H9 (cell line): Measurements from ENCODE around the gene MPV17L2. TPM values are rescaled to one million over a fixed set of nuclear protein-coding genes. Genes with fewer than 3 reads are reported as not detected.

Experiments used
- DNase-seq: peaks from one replicate; pipeline ENCODE4 v3.0.0-alpha.2; 2017
- H2AFZ ChIP-seq: one replicate; pipeline ENCODE4 v1.6.1; 2013; ENCODE audit warnings: mild to moderate bottlenecking, low read length, control low read depth, moderate library complexity
- H2AK5ac ChIP-seq: 2 replicates; pipeline ENCODE4 v1.6.1; 2013; ENCODE audit warnings: low read length, control low read depth, mixed read lengths; ENCODE audit not compliant: insufficient read length
- H2BK120ac ChIP-seq: one replicate; pipeline ENCODE4 v1.6.1; 2013; ENCODE audit warnings: low read depth, mild to moderate bottlenecking, low read length, control low read depth, inconsistent platforms; ENCODE audit not compliant: poor library complexity, severe bottlenecking
- H2BK12ac ChIP-seq: 2 replicates; pipeline ENCODE4 v1.6.1; 2013; ENCODE audit warnings: low read length, control low read depth, mixed read lengths, low read depth; ENCODE audit not compliant: insufficient read length
- H2BK15ac ChIP-seq: 2 replicates; pipeline ENCODE4 v1.6.1; 2013; ENCODE audit warnings: low read depth, low read length, control low read depth
- H2BK20ac ChIP-seq: one replicate; pipeline ENCODE4 v1.6.1; 2013; ENCODE audit warnings: low read depth, mild to moderate bottlenecking, low read length, control low read depth, inconsistent platforms; ENCODE audit not compliant: poor library complexity, severe bottlenecking
- H2BK5ac ChIP-seq: 2 replicates; pipeline ENCODE4 v1.6.1; 2013; ENCODE audit warnings: low read length, control low read depth, mixed read lengths; ENCODE audit not compliant: insufficient read length
- H3K14ac ChIP-seq: 2 replicates; pipeline ENCODE4 v1.6.1; 2013; ENCODE audit warnings: low read length, control low read depth; ENCODE audit not compliant: insufficient read depth
- H3K18ac ChIP-seq: 2 replicates; pipeline ENCODE4 v1.6.1; 2013; ENCODE audit warnings: low read depth, mild to moderate bottlenecking, mixed read lengths, low read length, control low read depth; ENCODE audit not compliant: insufficient read length
- H3K23ac ChIP-seq: 2 replicates; pipeline ENCODE4 v1.6.1; 2013; ENCODE audit warnings: low read length, control low read depth, mixed read lengths, low read depth; ENCODE audit not compliant: insufficient read length
- H3K23me2 ChIP-seq: 2 replicates; pipeline ENCODE4 v1.6.1; 2013; ENCODE audit warnings: low read depth, mild to moderate bottlenecking, mixed read lengths, low read length, control low read depth; ENCODE audit not compliant: insufficient read length, poor library complexity, severe bottlenecking
- H3K27ac ChIP-seq: 2 replicates; pipeline ENCODE4 v1.5.1; 2013; ENCODE audit warnings: low read length, control low read depth, mixed read lengths, low read depth; ENCODE audit not compliant: insufficient read length
- H3K27me3 ChIP-seq: 2 replicates; pipeline ENCODE4 v1.6.1; 2013; ENCODE audit warnings: low read length, control low read depth, inconsistent platforms; ENCODE audit not compliant: insufficient read depth
- H3K4ac ChIP-seq: 2 replicates; pipeline ENCODE4 v1.6.1; 2013; ENCODE audit warnings: low read depth, mild to moderate bottlenecking, control low read depth, inconsistent platforms, low read length, moderate library complexity
- H3K4me1 ChIP-seq: 2 replicates; pipeline ENCODE4 v1.6.1; 2013; ENCODE audit warnings: low read length, control low read depth, inconsistent platforms; ENCODE audit not compliant: insufficient read depth
- H3K4me2 ChIP-seq: 2 replicates; pipeline ENCODE4 v1.6.1; 2013; ENCODE audit warnings: low read length, control low read depth, mixed read lengths; ENCODE audit not compliant: insufficient read length, insufficient read depth
- H3K56ac ChIP-seq: 2 replicates; pipeline ENCODE4 v1.6.1; 2013; ENCODE audit warnings: low read depth, mild to moderate bottlenecking, mixed read lengths, low read length, control low read depth; ENCODE audit not compliant: insufficient read length
- H3K79me1 ChIP-seq: 2 replicates; pipeline ENCODE4 v1.6.1; 2013; ENCODE audit warnings: low read depth, mild to moderate bottlenecking, moderate library complexity, low read length, control low read depth, inconsistent platforms; ENCODE audit not compliant: insufficient read depth, poor library complexity, severe bottlenecking
- H3K79me2 ChIP-seq: 2 replicates; pipeline ENCODE4 v1.6.1; 2013; ENCODE audit warnings: low read length, control low read depth, inconsistent platforms; ENCODE audit not compliant: insufficient read depth
- H3K9ac ChIP-seq: 2 replicates; pipeline ENCODE4 v1.6.1; 2013; ENCODE audit warnings: low read length, control low read depth, mixed read lengths; ENCODE audit not compliant: insufficient read length; ENCODE audit errors: extremely low read depth
- H3K9me3 ChIP-seq: one replicate; pipeline ENCODE4 v1.6.1; 2013; ENCODE audit warnings: low read depth, low read length, inconsistent platforms; ENCODE audit not compliant: control insufficient read depth
- H3T11ph ChIP-seq: one replicate; pipeline ENCODE4 v1.6.1; 2013; ENCODE audit warnings: mild to moderate bottlenecking, low read length, control low read depth, inconsistent platforms
- H4K20me1 ChIP-seq: one replicate; pipeline ENCODE4 v1.6.1; 2013; ENCODE audit not compliant: control insufficient read depth, insufficient read length, insufficient read depth
- H4K5ac ChIP-seq: 2 replicates; pipeline ENCODE4 v1.6.1; 2013; ENCODE audit warnings: low read depth, mild to moderate bottlenecking, mixed read lengths, low read length, control low read depth; ENCODE audit not compliant: insufficient read length
- H4K8ac ChIP-seq: replicated peaks from 2 replicates; pipeline ENCODE4 v1.6.1; 2013; ENCODE audit warnings: low read length, control low read depth, mixed read lengths, low read depth; ENCODE audit not compliant: insufficient read length
- H4K91ac ChIP-seq: 2 replicates; pipeline ENCODE4 v1.6.1; 2013; ENCODE audit warnings: low read depth, mild to moderate bottlenecking, moderate library complexity, mixed read lengths, low read length, control low read depth; ENCODE audit not compliant: insufficient read length
- H3K27ac Mint-ChIP-seq, 3 experiments: 2 replicates in 2 of 3; 3 replicates in 1 of 3; pipeline ENCODE4 v1.8.0; 2020 to 2021; ENCODE audit warnings: mixed read lengths in 3 of 3, mild to moderate bottlenecking in 1 of 3, moderate library complexity in 1 of 3
- H3K27me3 Mint-ChIP-seq: 2 replicates; pipeline ENCODE4 v1.8.0; 2021; ENCODE audit warnings: low read depth, mild to moderate bottlenecking, moderate library complexity, mixed read lengths
- H3K36me3 Mint-ChIP-seq, 3 experiments: 2 replicates in 2 of 3; 3 replicates in 1 of 3; pipeline ENCODE4 v1.8.0; 2020 to 2021; ENCODE audit warnings: low read depth in 3 of 3, mixed read lengths in 3 of 3; ENCODE audit not compliant: insufficient read depth in 1 of 3
- H3K4me1 Mint-ChIP-seq, 2 experiments: 2 replicates each; pipeline ENCODE4 v1.8.0; 2020; ENCODE audit warnings: mixed read lengths in 2 of 2
- H3K4me3 Mint-ChIP-seq, 2 experiments: 2 replicates in 1 of 2; 3 replicates in 1 of 2; pipeline ENCODE4 v1.8.0; 2020 to 2021; ENCODE audit warnings: mild to moderate bottlenecking in 2 of 2, mixed read lengths in 2 of 2, moderate library complexity in 1 of 2
- H3K9me3 Mint-ChIP-seq, 2 experiments: 2 replicates in 1 of 2; 3 replicates in 1 of 2; pipeline ENCODE4 v1.8.0; 2020; ENCODE audit warnings: mild to moderate bottlenecking in 2 of 2, mixed read lengths in 2 of 2, moderate library complexity in 1 of 2
- CTCF ChIP-seq: fragments of 200-600 bp; sonication (generic); conservative IDR thresholded peaks from 3 replicates; pipeline ENCODE4 v1.8.0; 2021; ENCODE audit warnings: antibody characterized with exemption, mild to moderate bottlenecking
- WGBS: extraction: QIAGEN DNeasy Blood & Tissue Kit; methylation state at CpG from one replicate; pipeline ENCODE4 v1.1.7; 2013; ENCODE audit warnings: missing lambda C conversion rate, low lambda C conversion rate, mixed read lengths; ENCODE audit not compliant: insufficient read length; ENCODE audit errors: extremely low coverage; 5-methylcytosine and 5-hydroxymethylcytosine counted together
- total RNA-seq: library from RNA; stranded (reverse); gene quantifications from 2 replicates; pipeline ENCODE4 v1.2.1, GENCODE V29; 2021

MPV17L2 gene
- total RNA-seq, 1 experiment from 2014 or later, result 26.4 TPM

DNA sequence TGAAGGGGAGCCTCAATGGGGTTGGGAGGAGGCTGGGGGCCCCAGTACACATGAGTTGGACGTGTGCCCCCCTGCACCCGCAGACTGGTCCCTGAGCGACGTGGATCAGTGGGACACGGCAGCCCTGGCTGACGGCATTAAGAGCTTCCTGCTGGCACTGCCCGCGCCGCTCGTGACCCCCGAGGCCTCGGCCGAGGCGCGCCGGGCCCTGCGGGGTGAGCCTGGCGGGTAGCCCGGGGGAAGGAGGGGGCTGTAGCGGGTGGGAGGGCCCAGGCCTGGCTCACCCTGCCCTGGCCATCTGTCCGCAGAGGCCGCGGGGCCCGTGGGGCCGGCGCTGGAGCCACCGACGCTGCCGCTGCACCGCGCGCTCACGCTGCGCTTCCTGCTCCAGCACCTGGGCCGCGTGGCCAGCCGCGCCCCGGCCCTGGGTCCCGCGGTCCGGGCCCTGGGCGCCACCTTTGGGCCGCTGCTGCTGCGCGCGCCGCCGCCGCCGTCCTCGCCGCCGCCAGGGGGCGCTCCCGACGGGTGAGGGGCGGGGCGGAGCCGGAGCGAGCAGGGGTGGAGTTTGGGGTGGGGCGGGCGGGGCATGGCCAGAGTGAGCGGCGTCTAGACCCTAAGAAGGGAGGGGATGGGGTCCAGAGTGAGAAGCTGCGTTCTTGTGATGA lies 31.9 kb upstream of the MPV17L2 start:
- H2AK5ac ChIP-seq, result no peak overlapping the region
- peaks cover 4 to 21% of the 10 kb centered on the region in 2 experiments; a peak in 2 of 4 replicates for H3K4me1 Mint-ChIP-seq
- H3K56ac ChIP-seq, result no peak overlapping the region
- H3K14ac ChIP-seq, result peak overlapping the region; percentile 38
- no peaks in the 10 kb centered on the region for H3K27me3 Mint-ChIP-seq
- no peak overlapping the region for H2BK120ac ChIP-seq
- H3K9me3 ChIP-seq, result no peaks in the 10 kb centered on the region
- no peak overlapping the region for H3K27ac ChIP-seq
- H3K27me3 ChIP-seq, result no peaks in the 10 kb centered on the region
- H3T11ph ChIP-seq, result no peak overlapping the region
- no peak overlapping the region for H3K18ac ChIP-seq
- no CpG with 5 or more reads among the region's 66 CpGs for WGBS
- H3K23ac ChIP-seq, result no peak overlapping the region
- no peak overlapping the region for H4K91ac ChIP-seq
- no peak overlapping the region for H2BK20ac ChIP-seq
- peak overlapping the region; percentile 45 for H3K4me2 ChIP-seq
- H2AFZ ChIP-seq, result no peak overlapping the region
- peak overlapping the region in 1 of 3 experiments; percentile 64; a peak in 1 of 7 replicates for H3K27ac Mint-ChIP-seq
- H3K4me1 ChIP-seq, result 0 out of 2 replicates have a peak, but pooled peaks cover 2% of the 10 kb centered on the region
- H4K20me1 ChIP-seq, result no peaks in the 10 kb centered on the region
- no peaks in the 10 kb centered on the region for H3K9me3 Mint-ChIP-seq
- peak overlapping the region; percentile 19 for H4K8ac ChIP-seq
- peak; percentile 68 for TF ChIP-seq CTCF
- no peak overlapping the region for H3K4ac ChIP-seq
- H3K79me2 ChIP-seq, result no peaks in the 10 kb centered on the region
- peak; percentile 76 for DNase-seq
- H2BK15ac ChIP-seq, result no peak overlapping the region
- H3K36me3 Mint-ChIP-seq, result peaks cover 24 to 40% (median 37%) of the 10 kb centered on the region in 3 experiments; a peak in 6 of 7 replicates
- H3K79me1 ChIP-seq, result no peaks in the 10 kb centered on the region
- no peak overlapping the region for H2BK12ac ChIP-seq
- H3K4me3 Mint-ChIP-seq, result peak overlapping the region in 1 of 2 experiments; percentile 9; a peak in 1 of 5 replicates
- no peak overlapping the region for H4K5ac ChIP-seq
- H3K9ac ChIP-seq, result no peak overlapping the region
- H2BK5ac ChIP-seq, result no peak overlapping the region
- H3K23me2 ChIP-seq, result peaks cover 3% of the 10 kb centered on the region
